ENCODE data around the gene MFSD2A.
"Not testable (repeated sequence)": the region's sequence is repeated elsewhere in the genome, so short reads cannot be mapped to it uniquely, and the experiment has no call there.

Gene MFSD2A

DNA sequence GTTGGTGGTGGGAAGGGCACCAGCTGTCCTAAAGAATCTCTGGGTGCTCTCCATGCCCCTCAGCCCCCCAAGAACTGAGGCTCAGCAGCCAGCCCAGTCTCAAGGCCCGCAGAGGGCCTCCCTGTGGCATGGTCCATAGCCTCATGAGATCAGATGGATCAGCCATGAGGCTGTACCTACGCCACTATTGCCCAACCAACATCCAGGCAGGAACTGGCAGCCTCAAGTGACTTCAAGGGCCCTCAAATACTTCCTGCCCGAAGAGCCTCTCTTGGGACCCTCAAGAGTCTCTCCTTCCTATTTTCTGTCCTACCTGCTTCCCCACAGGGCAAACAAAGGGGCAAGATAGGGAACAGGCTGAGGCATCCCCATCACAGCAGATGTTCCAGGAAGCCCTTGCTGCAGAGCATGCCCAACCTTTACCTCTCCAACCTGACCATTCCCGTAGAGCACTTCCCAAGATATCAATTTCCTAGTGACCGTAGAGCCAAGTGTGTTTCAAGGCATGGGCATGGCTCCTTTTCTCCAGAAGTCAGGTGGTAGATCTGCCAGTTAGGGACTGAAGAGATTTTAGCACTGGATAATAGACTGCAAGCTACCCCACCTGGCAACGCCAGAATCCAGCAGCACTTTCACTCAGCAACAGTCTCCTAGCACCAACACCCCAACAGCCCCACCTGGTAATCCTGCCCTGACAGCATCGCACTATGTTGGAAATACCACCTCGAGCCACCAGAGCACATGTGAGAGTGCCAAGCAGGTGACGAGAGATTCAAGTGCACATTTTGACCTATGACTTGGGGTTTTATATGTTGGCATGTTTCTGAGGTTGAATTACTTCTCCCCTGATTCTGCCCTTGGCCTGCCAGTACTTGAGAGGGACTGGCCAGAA, 13.7 kb upstream of the MFSD2A start:
- no peak for DNase-seq

DNA sequence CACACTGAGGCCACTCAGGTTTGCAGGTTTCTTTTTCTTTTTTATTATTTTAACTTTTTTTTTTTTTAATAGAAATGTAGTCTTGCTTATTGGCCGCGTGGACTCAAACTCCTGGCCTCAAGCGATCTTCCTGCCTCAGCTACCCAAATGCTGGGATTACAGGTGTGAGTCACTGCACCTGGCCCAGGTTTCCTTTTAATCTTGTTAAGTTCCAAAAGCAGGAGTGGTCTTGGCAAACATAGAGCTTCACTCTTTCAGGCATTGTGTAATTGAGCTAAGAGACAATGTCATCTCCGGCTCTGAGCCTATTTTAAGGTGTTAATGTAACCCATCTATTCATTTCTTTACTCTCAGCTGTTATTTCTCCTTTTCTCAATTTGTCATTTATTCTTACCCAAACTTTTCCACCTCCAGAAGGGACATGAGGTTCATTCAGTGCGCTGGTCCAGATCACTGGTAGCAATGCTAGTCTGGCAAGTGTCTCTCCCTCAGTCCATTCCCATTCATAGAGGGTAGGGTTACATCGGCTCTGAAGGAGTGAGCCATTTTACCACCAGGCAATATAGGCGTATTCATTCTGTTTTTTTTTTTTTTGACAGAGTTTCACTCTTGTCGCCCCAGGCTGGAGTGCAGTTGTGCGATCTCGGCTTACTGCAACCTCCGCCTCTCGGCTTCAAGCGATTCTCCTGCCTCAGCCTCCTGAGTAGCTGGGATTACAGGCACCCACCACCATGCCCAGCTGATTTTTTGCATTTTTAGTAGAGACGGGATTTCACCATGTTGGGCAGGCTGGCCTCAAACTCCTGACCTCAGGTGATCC, 11.3 kb upstream of the MFSD2A start:
- DNase-seq, result no peak

DNA sequence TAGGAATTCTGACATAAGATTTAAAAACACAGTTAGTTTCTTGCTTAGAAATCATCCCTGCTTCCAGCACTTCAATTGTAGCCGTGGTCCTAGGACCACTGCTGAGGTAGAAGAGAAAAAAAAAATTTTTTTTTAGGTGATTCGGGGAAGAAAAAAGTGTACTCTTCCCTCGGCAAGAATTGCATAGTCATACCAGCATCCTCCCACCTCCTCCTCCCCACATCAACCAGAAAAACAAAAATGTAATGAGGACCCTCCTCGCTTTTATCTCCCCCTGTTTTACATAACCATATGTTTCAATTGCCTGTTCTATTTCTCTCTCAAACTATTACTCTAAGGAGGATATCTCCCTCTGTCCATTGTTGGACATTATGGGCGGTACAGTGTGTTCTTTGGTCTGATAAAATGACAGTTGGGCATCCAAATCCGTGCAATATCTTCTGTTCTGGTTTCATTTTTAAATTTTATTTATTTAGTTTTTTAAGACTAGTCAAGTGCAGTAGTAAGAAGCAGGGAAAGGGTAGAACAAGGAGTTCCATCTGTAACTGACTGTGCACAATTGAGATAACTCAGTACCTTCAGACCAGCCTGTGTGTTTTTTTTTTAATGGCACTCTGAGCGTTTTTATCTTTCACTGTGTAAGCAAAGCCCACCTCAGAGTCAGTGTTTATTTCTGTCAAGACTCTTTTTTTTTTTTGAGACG, 10.4 kb upstream of the MFSD2A start:
- DNase-seq, result no peak

DNA sequence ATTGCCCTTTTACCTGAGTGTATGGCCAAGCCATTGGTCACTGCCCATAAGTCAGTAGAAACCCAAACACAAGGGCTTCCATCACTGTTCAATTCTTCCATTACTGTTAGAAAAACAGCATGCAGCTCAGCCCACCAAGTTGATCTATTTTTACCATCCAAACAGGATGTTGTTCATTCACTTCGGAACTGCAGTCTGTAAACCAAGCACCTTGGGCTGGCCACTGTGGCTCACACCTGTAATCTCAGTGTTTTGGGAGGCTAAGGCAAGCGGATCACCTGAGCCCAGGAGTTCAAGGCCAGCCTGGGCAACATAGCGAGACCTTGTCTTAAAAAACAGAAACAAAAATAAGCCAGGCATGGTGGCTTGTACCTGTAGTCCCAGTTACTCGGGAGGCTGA, 8.7 kb upstream of the MFSD2A start:
- DNase-seq, result no peak

DNA sequence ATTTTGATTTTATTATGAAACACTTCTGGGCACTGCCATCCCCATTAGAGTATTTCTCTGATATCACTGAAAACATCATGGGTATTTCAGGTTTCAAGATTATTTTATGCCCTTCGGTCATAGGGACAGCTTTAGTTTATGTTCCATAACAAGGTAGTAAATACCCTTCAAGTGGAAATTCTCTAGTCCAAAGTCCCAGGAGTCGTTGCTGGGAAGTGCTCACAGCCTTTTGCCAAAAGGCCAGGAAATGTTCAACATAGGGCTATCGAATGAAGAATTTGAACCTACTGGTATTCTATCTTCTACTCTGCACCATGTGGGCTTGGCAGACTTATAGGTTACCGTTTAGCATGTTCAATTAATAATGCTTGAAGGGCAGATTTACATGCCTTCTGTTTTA, 7.7 kb upstream of the MFSD2A start:
- DNase-seq, result no peak

DNA sequence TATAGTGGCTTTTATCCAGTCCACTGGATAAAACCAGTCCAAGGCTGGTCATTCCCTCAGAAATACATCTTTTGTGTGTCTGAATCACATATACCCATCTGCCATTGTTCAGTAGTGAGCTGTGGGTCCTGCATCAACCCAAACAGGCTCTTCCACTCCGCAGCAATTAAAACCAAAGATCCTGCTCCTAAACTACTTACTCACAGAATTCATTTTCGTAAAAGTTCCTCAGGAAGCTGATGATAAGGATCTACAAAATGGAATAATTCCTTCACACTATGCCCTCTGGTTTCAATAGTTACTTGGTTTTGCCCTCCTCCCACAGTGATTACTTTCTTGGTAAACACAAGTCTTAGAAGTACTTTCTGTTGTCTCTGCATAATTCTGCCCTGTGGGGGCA, 5.1 kb upstream of the MFSD2A start:
- DNase-seq, result no peak

DNA sequence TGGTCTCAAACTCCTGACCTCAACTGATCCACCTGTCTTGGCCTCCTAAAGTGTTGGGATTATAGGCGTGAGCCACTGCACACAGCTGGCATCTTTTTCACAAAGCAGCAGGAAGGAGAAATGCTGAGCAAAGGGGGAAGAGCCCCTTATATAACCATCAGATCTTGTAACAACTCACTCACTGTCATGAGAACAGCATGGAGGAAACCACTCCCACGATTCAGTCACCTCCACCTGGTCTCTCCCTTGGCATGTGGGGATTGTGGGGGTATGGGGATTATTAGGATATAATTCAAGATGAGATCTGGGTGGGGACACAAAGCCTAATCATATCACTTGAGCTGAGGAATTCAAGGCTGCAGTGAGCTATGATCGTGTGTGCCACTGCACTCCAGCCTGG, 3.0 kb upstream of the MFSD2A start:
- DNase-seq, result no peak

DNA sequence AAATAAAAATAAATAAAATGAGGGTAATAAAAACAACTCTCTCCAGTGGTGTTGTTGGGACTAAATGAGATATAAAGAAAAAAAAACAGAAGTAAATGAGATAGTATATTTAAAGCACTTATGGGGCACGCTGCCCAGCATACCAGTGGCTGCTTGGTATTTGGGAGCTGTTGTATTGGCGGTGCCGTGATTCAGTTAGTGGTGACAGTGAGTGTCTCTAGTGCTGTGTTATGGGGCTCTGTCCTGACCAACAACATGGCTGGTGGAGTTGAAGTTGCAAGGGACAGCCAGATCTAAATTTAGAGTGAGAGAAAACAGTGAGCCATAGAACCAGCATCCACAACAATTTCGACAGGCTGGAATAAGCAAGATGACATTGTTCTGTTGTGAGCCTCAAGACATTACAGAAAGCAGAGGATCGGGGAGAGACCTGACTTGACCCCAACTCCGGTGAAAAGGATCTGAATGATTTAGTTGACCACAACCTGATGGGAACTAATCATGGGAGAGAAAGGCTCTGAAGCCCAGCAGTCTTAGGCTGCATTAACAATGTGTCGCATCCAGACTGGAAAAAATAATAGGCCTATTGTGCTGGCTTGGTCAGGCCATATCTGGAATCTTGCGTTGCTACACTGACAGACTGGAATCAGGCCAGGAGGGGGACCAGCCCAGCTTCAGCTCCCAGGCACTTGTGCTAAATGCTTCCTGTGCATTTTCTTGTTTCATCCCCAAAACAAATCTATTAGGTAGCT, 2.4 kb upstream of the MFSD2A start:
- no peak for DNase-seq

DNA sequence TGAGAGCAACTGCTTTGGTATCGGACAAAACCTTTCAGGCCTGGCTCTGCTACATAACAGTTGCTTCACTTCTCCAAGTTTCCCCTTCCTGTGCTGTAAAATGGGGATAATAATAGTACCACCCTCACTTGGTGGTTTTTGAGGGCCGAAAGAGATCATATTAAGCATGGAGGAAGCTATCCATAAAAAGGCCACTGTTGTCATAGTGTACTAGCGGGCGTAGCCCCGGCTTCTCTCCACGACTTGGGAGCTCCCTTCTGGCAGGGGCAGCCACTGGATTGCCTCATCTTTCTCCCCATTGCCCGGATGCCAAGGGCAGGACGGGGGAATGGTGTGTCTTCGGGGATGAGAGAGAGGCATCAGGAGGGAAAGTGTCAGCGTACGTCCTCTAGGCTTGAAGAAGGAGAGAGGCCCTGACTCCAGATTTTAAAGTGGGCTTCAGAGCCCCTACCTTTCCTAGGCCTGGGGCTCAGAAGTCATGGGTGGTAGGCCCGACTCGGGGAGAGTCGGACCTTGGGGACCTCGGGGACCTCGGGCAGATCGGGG, 548 bp upstream of the MFSD2A start:
- DNase-seq, result no peak

DNA sequence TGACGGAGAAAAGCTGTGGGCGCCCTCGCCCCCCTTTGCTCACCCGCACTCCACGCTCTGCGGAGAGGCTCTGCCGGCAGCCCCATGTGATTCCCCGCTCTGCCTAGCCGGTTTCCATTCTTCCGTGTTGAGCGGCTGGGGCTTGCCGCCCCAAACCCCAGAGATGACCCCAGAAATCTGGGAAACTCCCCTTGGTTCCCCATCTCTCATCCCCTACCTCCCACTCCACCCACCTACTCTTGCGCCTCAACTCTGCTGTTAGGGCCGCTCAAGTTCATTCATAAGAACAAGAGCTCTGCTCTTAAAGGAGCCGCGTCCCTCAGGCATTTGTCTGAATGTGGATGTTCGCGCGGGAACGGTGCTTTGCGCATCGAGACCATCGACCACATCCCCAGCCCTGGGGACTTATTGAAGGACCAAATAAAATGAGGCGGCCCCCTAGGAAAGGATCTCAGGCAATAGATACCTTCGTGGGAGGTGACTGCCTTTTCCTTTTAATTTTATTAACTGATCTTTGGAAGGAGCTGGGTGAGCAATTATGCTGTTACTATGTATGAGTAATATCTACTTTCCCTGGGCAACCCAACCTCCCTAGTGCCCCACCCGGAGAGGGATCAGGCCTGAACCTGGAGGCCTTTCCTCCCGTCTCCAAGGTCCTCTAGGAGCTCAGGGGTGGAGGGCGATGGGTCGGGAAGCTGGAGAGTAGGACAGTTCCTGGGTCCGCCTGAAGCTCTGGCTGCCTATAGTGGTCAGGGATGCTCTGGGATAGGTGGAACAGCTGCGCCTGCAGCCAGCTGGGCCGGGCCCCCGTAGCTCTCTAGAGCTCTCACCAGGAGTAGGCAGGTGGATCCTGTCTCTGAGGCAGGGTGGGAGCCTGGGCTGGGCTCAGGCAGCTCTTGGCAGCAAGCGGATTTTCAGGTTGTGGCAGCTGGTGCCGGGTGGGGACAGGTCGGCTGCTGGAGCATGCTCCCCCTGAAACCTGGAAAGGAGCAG, 898 bp downstream of the MFSD2A start:
- DNase-seq, result peak; percentile 23 to 35

DNA sequence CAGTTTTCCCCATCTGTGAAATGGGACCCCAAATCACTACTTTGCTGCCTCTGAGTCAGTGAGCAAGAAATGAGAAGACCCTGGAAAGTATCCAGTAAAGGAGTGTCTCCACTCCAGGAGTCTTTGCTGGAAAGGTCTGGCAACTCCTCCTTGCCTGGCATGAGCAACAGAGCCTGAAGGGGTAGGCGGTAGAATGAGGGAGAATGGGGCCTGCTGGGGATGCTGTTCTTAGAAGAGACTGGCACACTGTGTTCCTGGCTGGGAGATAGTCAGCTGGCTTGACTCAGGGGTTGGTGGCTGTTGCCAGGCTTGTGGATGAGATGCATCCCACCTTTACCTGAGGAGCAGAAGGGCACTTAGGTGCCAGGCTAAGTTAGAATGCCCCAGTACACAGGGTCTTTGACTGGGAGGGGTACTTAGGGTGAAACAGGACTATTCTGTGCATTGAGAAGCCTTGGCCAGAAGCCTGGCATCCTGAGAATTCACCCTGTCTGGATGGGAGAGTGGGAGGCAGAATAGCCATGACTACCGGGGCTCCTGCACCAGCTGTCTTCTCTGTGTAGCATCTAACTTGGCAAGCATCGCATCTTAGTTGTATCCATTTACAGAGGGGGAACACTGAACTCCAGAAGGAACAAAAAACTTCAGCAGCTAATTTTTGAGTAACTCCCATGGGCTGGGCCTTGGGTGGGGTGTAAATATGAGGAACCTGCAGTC, 2.5 kb downstream of the MFSD2A start:
- no peak for DNase-seq

DNA sequence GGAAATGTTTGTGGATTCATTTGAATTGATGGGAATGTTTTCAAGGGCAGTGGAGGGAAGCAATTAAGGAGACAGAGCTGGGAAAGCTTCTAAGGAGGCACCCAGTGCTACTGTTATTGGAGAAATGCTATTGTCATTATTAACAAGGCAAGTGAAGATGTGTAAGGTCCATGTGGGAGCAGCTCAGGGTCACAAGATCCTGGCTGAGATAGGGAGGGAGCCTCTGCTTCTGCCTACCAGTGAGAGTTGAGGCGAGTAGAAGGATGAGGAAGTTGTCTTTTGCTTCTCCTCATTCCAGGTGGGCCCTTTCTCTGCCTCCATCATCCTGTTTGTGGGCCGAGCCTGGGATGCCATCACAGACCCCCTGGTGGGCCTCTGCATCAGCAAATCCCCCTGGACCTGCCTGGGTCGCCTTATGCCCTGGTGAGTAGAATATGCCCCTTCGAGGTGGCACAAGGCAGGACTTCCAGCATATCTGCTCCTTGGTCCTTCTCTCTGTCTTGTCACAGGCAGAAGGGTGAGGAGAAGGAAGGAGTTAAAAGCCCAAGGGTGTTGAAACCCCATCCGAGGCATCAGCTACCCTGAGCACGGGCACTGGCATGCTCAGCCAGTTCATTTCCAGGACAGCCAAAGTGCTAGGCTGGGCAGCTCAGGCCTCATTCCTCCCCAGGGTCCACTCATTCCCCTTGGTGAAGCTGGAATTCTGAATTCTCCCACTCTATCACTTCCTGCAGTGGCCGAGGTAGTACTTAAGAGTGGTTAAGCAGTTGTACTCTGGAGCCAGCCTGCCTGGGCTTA, 3.7 kb downstream of the MFSD2A start:
- no peak for DNase-seq

DNA sequence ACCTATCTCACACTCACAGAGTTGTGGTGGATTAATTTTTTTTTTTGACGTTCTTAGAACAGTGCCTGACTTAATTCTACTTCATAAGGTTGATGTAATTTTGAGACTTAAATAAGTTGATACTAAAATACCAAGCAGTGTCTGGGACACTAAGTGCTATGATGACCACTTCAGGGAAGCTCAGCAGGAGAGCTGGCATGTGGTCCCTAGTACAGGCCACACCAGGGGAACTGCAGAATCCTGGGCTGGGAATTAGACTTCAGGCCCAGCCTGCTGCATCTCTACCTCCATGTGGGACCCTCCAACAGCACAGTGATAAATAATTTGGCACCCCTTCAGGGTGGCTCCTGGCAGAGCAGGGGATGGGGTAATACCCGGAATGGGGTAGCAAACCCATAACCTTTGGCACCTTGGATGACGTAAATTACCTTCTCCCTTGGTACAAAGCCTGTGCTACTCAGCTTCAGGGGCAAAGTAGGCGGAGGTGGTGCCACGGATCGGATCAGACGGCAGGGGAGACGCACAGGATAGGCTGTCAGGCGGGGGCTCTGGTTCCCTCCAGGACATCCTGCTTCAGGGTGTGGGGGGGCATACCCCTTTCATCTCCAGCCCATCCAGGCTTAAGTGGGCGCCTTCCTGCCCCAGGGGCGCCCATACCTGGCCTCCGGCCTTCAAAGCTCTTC, 4.8 kb downstream of the MFSD2A start:
- DNase-seq, result no peak

DNA sequence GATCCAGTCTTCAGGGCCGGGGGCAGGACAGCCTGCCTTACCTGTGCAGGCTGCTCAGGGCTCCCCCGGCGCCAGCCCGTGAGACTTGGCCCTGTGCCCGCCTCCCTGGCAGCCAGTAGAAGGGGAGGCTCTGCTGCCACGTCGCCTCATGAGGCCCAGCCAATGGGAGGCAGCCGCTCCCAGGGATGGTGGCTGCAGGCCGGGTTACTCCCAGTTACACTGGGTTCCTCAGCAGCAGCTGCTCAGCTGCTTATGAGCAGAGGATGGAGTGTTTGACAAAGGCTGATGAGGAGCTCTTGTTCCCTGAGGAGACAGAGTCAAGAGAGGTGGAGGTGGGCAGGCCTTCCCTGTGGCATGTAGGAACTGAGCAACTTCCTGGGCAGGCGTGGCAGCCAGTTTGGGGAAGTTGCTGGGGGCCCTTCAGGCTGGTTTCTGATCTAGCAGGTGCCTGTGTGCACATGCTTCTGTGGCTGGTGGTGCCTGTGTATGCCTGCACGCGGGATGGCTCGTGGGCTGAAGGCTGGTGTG, 5.5 kb downstream of the MFSD2A start:
- peak in 1 of 2 donors; percentile 66 for DNase-seq

DNA sequence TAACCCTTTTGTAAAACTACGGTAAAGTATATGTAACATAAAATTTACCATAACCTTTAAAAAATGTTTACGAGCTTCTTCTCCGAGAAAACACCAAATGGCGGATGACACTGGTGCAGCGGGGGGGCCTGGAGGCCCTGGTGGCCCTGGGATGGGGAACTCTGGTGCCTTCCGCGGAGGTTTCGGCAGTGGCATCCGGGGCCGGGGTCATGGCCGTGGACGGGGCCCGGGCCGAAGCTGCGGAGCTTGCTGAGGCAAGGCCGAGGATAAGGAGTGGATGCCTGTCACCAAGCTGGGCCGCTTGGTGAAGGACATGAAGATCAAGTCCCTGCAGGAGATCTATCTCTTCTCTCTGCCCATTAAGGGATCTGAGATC, 7.5 kb downstream of the MFSD2A start:
- no peak for DNase-seq

DNA sequence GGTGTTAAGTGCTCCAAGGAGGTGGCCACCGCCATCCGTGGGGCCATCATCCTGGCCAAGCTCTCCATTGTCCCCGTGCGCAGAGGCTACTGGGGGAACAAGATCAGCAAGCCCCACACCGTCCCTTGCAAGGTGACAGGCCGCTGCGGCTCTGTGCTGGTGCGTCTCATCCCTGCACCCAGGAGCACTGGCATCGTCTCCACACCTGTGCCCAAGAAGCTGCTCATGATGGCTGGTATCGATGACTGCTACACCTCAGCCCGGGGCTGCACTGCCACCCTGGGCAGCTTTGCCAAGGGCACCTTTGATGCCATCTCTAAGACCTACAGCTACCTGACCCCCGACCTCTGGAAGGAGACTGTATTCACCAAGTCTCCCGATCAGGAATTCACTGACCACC, 8.0 kb downstream of the MFSD2A start:
- not testable (repeated sequence) for DNase-seq

DNA sequence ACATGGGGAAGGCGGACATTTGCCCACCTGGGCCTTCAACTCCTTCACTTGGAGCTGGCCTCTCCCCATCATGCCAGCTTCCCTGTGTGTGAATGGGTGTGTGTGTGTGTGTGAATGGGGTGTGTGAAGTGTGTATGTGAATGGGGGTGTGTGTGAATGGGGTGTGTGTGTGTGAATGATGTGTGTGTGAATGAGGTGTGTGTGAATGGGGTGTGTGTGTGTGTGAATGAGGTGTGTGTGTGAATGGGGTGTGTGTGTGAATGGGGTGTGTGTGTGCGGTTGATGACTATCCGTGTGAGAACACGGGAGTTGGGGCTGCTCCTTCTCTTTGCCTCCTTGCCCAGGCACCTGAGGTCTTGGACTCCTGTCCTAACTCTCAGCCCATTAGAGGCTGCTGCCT, 9.6 kb downstream of the MFSD2A start:
- no peak for DNase-seq

DNA sequence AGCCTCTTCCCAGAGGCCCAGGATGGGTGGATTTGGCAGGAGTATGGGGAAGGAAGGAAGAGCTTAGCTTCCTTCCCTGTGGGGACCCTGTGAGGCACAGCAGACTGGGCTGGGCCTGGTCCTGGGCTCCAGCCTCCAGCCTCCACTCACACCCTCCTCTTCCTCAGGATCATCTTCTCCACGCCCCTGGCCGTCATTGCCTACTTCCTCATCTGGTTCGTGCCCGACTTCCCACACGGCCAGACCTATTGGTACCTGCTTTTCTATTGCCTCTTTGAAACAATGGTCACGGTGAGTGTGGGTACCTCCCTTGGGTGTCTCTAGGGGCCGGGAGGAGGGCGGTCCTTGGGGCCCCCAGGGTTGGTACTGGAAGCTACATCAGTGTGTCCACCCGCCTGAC, 10.1 kb downstream of the MFSD2A start:
- peak in 1 of 2 donors; percentile 16 for DNase-seq

DNA sequence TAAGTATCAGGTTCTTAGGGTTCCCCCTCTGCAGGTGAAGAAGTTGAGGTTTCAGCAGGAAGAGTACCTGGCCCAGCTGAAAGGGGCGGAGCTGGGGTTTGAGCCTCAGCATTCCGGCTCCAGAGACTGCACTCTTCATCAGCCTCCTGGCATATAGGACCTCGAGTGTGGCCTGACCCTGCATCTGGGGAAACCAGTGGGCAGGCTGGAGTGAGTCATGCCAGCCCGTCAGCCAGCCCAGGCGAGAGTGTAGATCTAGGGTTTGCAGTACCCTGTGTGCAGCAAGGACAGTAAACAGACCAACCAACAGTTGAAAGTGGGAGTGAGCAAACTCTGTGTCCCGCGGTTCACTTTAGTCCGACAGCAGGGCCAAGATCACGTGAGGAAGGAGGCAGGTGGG, 14.1 kb downstream of the MFSD2A start:
- DNase-seq, result no peak

Measured in CD4-positive, alpha-beta T cell treated with Interleukin-1 beta for 1 hour (primary cell).